ENCODE results near the gene IKBKE. TPM values are rescaled to one million over a fixed set of nuclear protein-coding genes. Genes with fewer than 3 reads are reported as not detected.
A peak's percentile ranks its signal among the peaks of the same experiment; 100 is the strongest.

IKBKE gene
- total RNA-seq, 1 donor from 2014 or later, result 2.9 TPM

GRCh38 chr1:206512851-206513180 lies 42.5 kb downstream of the IKBKE start:
- TF ChIP-seq CTCF (IDR thresholded peaks at IDR 0.05; ENCODE audit: insufficient read depth, low read length, severe bottlenecking), result no peak
- Histone ChIP-seq H3K36me3 (ENCODE audit: control insufficient read depth, insufficient read depth, low read length) (no peaks in the 10 kb centered on the region), H3K4me3 (ENCODE audit: low read depth, low read length) (no peak overlapping the region), H3K27me3 (ENCODE audit: control insufficient read depth, insufficient read depth, low read length) (no peaks in the 10 kb centered on the region)
- DNase-seq (ENCODE audit: low read depth), result peak; percentile 50
- FAIRE-seq, result no peak

GRCh38 chr1:206513312-206514111 lies 43.2 kb downstream of the IKBKE start:
- DNase-seq (ENCODE audit: low read depth), result peak; percentile 96
- H3K36me3 ChIP-seq (ENCODE audit: control insufficient read depth, insufficient read depth, low read length), result no peaks in the 10 kb centered on the region
- H3K4me3 ChIP-seq (ENCODE audit: low read depth, low read length), result no peak overlapping the region
- no peak for FAIRE-seq
- TF ChIP-seq CTCF (IDR thresholded peaks at IDR 0.05; ENCODE audit: insufficient read depth, low read length, severe bottlenecking), result no peak
- H3K27me3 ChIP-seq (ENCODE audit: control insufficient read depth, insufficient read depth, low read length), result no peaks in the 10 kb centered on the region

- FAIRE-seq, result no peak
- no peaks in the 10 kb centered on the region for H3K36me3 ChIP-seq (ENCODE audit: control insufficient read depth, insufficient read depth, low read length)
- TF ChIP-seq CTCF (IDR thresholded peaks at IDR 0.05; ENCODE audit: insufficient read depth, low read length, severe bottlenecking), result no peak
- H3K27me3 ChIP-seq (ENCODE audit: control insufficient read depth, insufficient read depth, low read length), result no peaks in the 10 kb centered on the region
- no peak overlapping the region for H3K4me3 ChIP-seq (ENCODE audit: low read depth, low read length)
- no peak for DNase-seq (ENCODE audit: low read depth)
Observed at GRCh38 chr1:206514813-206515387, 44.6 kb downstream of the IKBKE start.

GRCh38 chr1:206516728-206516990 lies 46.4 kb downstream of the IKBKE start:
- no peaks in the 10 kb centered on the region for H3K36me3 ChIP-seq (ENCODE audit: control insufficient read depth, insufficient read depth, low read length)
- no peak for DNase-seq (ENCODE audit: low read depth)
- no peak overlapping the region for H3K4me3 ChIP-seq (ENCODE audit: low read depth, low read length)
- no peaks in the 10 kb centered on the region for H3K27me3 ChIP-seq (ENCODE audit: control insufficient read depth, insufficient read depth, low read length)
- FAIRE-seq, result no peak
- no peak for TF ChIP-seq CTCF (IDR thresholded peaks at IDR 0.05; ENCODE audit: insufficient read depth, low read length, severe bottlenecking)

GRCh38 chr1:206517784-206518183 lies 47.5 kb downstream of the IKBKE start:
- no peaks in the 10 kb centered on the region for H3K27me3 ChIP-seq (ENCODE audit: control insufficient read depth, insufficient read depth, low read length)
- H3K36me3 ChIP-seq (ENCODE audit: control insufficient read depth, insufficient read depth, low read length), result no peaks in the 10 kb centered on the region
- FAIRE-seq (no peak), DNase-seq (ENCODE audit: low read depth) (no peak)
- H3K4me3 ChIP-seq (ENCODE audit: low read depth, low read length), result no peak overlapping the region
- no peak for TF ChIP-seq CTCF (IDR thresholded peaks at IDR 0.05; ENCODE audit: insufficient read depth, low read length, severe bottlenecking)

- H3K4me3 ChIP-seq (ENCODE audit: low read depth, low read length), result no peak overlapping the region
- no peaks in the 10 kb centered on the region for H3K36me3 ChIP-seq (ENCODE audit: control insufficient read depth, insufficient read depth, low read length)
- FAIRE-seq (no peak), DNase-seq (ENCODE audit: low read depth) (no peak)
- no peak for TF ChIP-seq CTCF (IDR thresholded peaks at IDR 0.05; ENCODE audit: insufficient read depth, low read length, severe bottlenecking)
- H3K27me3 ChIP-seq (ENCODE audit: control insufficient read depth, insufficient read depth, low read length), result no peaks in the 10 kb centered on the region
Observed at GRCh38 chr1:206518206-206518605, 47.9 kb downstream of the IKBKE start.

Data from bronchial epithelial cell (primary cell).